Esophagus squamous epithelium (tissue), 5 donors: ENCODE measurements around the gene ZNF592. TPM values are rescaled to one million over a fixed set of nuclear protein-coding genes. Genes with fewer than 3 reads are reported as not detected.

Experiments
- DNase-seq: peaks from one replicate; lab custom pipeline; 2025; lab: John Stamatoyannopoulos, UW
- H3K27ac ChIP-seq, 4 donors: fragments of 200-600 bp; sonication (generic); one replicate each; pipeline ENCODE4 v1.5.1; 2016 to 2019; ENCODE audit warnings: mild to moderate bottlenecking in 1 of 4
- H3K27me3 ChIP-seq, 4 donors: fragments of 200-600 bp; sonication (generic); 1 replicate in 3 of 4; 2 replicates in 1 of 4; pipeline versions ENCODE4 v1.5.1 to v1.6.0; 2017 to 2021; ENCODE audit warnings: antibody characterized with exemption in 1 of 4
- H3K36me3 ChIP-seq, 3 donors: fragments of 200-600 bp; sonication (generic); one replicate each; pipeline ENCODE4 v1.5.1; 2016 to 2019
- H3K4me1 ChIP-seq, 3 donors: fragments of 200-600 bp; sonication (generic); one replicate each; pipeline ENCODE4 v1.5.1; 2017 to 2019
- H3K4me3 ChIP-seq, 4 donors: fragments of 200-600 bp; sonication (generic); 1 replicate in 3 of 4; 2 replicates in 1 of 4; pipeline ENCODE4 v1.5.1; 2016 to 2019; ENCODE audit warnings: mild to moderate bottlenecking in 2 of 4, moderate library complexity in 1 of 4
- H3K9me3 ChIP-seq, 3 donors: fragments of 200-600 bp; sonication (generic); one replicate each; pipeline ENCODE4 v1.5.1; 2016 to 2019
- CTCF ChIP-seq, 6 experiments: fragments of 450-650 bp in 4 of 6; fragments of 200-600 bp in 2 of 6; sonication (generic) in 2 of 6; IDR thresholded peaks; one replicate each; pipeline ENCODE4 v1.5.1; 2016 to 2019; ENCODE audit warnings: antibody characterized with exemption in 6 of 6, mild to moderate bottlenecking in 4 of 6, moderate library complexity in 4 of 6
- POLR2A ChIP-seq, 4 donors: fragments of 450-650 bp; IDR thresholded peaks; one replicate each; pipeline ENCODE4 v1.6.1; 2017; ENCODE audit warnings: antibody characterized with exemption in 4 of 4, mild to moderate bottlenecking in 4 of 4, moderate library complexity in 3 of 4
- WGBS, 2 donors: methylation state at CpG; one replicate each; pipeline ENCODE4 v1.1.5; 2018; 5-methylcytosine and 5-hydroxymethylcytosine counted together
- intact Hi-C: fragments of 100-400 bp; cut with DNase I; formaldehyde crosslinking; loops from one replicate; pipeline ENCODE4 v1.15.0; 2022
- total RNA-seq, 4 donors: library from RNA; depleted of rRNA; stranded (reverse); fragments of >200 nt; gene quantifications; one replicate each; pipeline ENCODE4 v1.1.0, GENCODE V29; 2016
- donor health status: DM: yes; HTN: yes; CAD: no.

Gene ZNF592
- total RNA-seq, 4 donors from 2014 or later, result 8.0 to 12.2 (median 10.3) TPM

GRCh38 chr15:84832448-84833040 lies 84.2 kb downstream of the ZNF592 start:
- DNase-seq, result no peak
- no peaks in the 10 kb centered on the region for H3K9me3 ChIP-seq
- H3K4me1 ChIP-seq, result peaks cover 0 to 23% (median 0%) of the 10 kb centered on the region in 3 donors
- 69 to 88% methylated on average over 1 to 2 of the region's 2 CpGs for WGBS, 2 donors
- H3K27me3 ChIP-seq, result no peaks in the 10 kb centered on the region
- H3K27ac ChIP-seq, result no peak overlapping the region
- H3K4me3 ChIP-seq, result no peak overlapping the region
- intact Hi-C loops, result no loop called here
- no peak for TF ChIP-seq CTCF (IDR thresholded peaks at IDR 0.05)
- TF ChIP-seq POLR2A (IDR thresholded peaks at IDR 0.05), result no peak
- H3K36me3 ChIP-seq, result no peaks in the 10 kb centered on the region

GRCh38 chr15:84833447-84834228 lies 85.2 kb downstream of the ZNF592 start:
- intact Hi-C loops, result no loop called here
- TF ChIP-seq CTCF (IDR thresholded peaks at IDR 0.05), result no peak
- no peak for TF ChIP-seq POLR2A (IDR thresholded peaks at IDR 0.05)
- no peak for DNase-seq
- H3K27me3 ChIP-seq, result no peaks in the 10 kb centered on the region
- no peaks in the 10 kb centered on the region for H3K36me3 ChIP-seq
- peaks cover 0 to 17% (median 0%) of the 10 kb centered on the region in 3 donors for H3K4me1 ChIP-seq
- no peak overlapping the region for H3K27ac ChIP-seq
- H3K9me3 ChIP-seq, result no peaks in the 10 kb centered on the region
- H3K4me3 ChIP-seq, result no peak overlapping the region
- WGBS, 2 donors, result 30 to 70% methylated on average over 2 to 4 of the region's 4 CpGs

GRCh38 chr15:84834229-84834955 lies 86.0 kb downstream of the ZNF592 start:
- intact Hi-C loops, result no loop called here
- Histone ChIP-seq H3K4me3 (no peak overlapping the region), H3K36me3 (no peaks in the 10 kb centered on the region), H3K4me1 (peaks cover 0 to 15% (median 0%) of the 10 kb centered on the region in 3 donors), H3K9me3 (no peaks in the 10 kb centered on the region), H3K27me3 (no peaks in the 10 kb centered on the region), H3K27ac (no peak overlapping the region)
- WGBS, 2 donors, result 58 to 94% methylated on average over 2 to 4 of the region's 4 CpGs
- TF ChIP-seq POLR2A (IDR thresholded peaks at IDR 0.05) (no peak), CTCF (IDR thresholded peaks at IDR 0.05) (no peak)
- DNase-seq, result no peak

DNA sequence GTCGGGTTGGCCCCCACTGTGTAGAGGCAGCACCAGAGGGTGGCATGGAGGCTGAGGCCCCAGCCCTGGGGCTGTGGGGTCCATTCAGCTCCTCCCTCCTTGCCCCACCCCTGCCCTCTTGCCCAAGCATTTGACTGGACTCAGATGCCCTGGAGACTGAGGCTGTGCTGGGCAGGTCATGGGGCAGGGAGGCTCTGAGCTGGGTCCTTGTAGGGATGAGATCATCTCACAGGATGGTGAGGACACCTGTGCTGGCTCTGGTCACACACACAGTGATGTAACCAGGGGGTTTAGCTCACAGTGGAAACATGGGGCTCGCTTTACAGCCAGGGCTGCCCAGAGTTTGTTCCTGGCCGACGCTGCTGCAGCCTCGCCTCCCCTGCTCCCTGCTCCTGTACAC lies 86.6 kb downstream of the ZNF592 start:
- Histone ChIP-seq H3K27me3 (no peaks in the 10 kb centered on the region), H3K27ac (no peak overlapping the region), H3K4me3 (no peak overlapping the region), H3K9me3 (no peaks in the 10 kb centered on the region), H3K36me3 (no peaks in the 10 kb centered on the region), H3K4me1 (peaks cover 0 to 10% (median 0%) of the 10 kb centered on the region in 3 donors)
- 98 to 100% methylated on average over 5 of the region's 5 CpGs for WGBS, 2 donors
- intact Hi-C loops, result no loop called here
- no peak for TF ChIP-seq POLR2A (IDR thresholded peaks at IDR 0.05)
- no peak for TF ChIP-seq CTCF (IDR thresholded peaks at IDR 0.05)
- DNase-seq, result no peak
